ENCODE results near the gene TFPT. TPM values are rescaled to one million over a fixed set of nuclear protein-coding genes. Genes with fewer than 3 reads are reported as not detected.

Gene TFPT
- total and polyA plus RNA-seq, 2 donors (not counting 3 experiments of a cell fraction or from before 2014, with no cell fraction given), result 28.3 to 32.1 TPM

DNA sequence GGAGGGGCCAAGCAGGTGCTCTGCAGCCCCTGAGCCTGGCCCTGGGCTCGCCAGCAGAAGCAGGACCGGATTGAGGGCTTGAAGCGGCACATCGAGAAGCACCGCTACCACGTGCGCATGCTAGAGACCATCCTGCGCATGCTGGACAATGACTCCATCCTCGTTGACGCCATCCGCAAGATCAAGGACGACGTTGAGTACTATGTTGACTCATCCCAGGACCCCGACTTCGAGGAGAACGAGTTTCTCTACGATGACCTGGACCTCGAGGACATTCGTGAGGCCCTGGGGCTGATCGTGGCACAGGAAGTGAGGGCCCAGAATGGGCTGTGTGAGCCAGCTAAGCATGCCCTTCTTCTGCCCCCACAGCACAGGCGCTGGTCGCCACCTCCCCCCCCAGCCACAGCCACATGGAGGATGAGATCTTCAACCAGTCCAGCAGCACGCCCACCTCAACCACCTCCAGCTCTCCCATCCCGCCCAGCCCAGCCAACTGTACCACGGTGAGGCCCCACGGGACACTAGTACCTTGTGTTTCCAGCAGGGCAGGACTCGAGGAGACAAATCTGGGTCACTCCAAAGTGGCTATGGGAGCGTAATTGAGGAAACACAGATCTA lies 30.2 kb upstream of the TFPT start:
- H3K36me3 ChIP-seq (ENCODE audit: control insufficient read depth in 2 of 2, extremely low read depth in 1 of 2, insufficient read depth in 2 of 2, low read length in 2 of 2), result peaks cover 29 to 60% of the 10 kb centered on the region in 2 experiments
- H3K9ac ChIP-seq (replicated peaks; ENCODE audit: extremely low read depth, insufficient read depth, low read length), result no peak overlapping the region
- no TSS peak for BruUV-seq (replicated peaks)
- no peaks in the 10 kb centered on the region for H3K9me1 ChIP-seq (replicated peaks; ENCODE audit: control insufficient read depth, extremely low read depth, insufficient read depth, low read length)
- no peak overlapping the region for H3K4me3 ChIP-seq (replicated peaks in 1 of 3; ENCODE audit: insufficient read depth in 1 of 3, low read depth in 1 of 3, low read length in 3 of 3)
- H2AFZ ChIP-seq (ENCODE audit: low read depth, low read length), result no peak overlapping the region
- dilution Hi-C loops (cut with MboI; ENCODE audit: extremely low pct_ligation_motif_present, low sequenced_read_pairs) (no loop called here), intact Hi-C loops (cut with micrococcal nuclease) (no loop called here)
- no peak overlapping the region for H3K27ac ChIP-seq (ENCODE audit: insufficient read depth, low read depth, low read length)
- H3K4me2 ChIP-seq (ENCODE audit: insufficient read depth, low read length), result no peak overlapping the region
- CTCF ChIA-PET, result no interaction called here
- TF ChIP-seq MYC (IDR thresholded peaks at IDR 0.05; ENCODE audit: low read depth, low read length), result no peak
- no peak for TF ChIP-seq GATA2 (IDR thresholded peaks at IDR 0.05; ENCODE audit: insufficient read depth, insufficient read length, low read depth, low read length)
- TF ChIP-seq, protein P1, sequence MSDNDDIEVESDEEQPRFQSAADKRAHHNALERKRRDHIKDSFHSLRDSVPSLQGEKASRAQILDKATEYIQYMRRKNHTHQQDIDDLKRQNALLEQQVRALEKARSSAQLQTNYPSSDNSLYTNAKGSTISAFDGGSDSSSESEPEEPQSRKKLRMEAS (IDR thresholded peaks at IDR 0.05; ENCODE audit: insufficient read depth, insufficient read length), result no peak
- no peak for TF ChIP-seq FOS (IDR thresholded peaks at IDR 0.05; ENCODE audit: borderline replicate concordance, insufficient read depth, low read length)
- no peak for TF ChIP-seq EZH2 (IDR thresholded peaks at IDR 0.05; ENCODE audit: borderline replicate concordance, low read depth, low read length, severe bottlenecking)
- TF ChIP-seq POLR2A (IDR thresholded peaks at IDR 0.05; ENCODE audit: low read depth, low read length), result no peak
- POLR2A ChIA-PET, result interaction anchor here (0.6 kb wide), 1 partner anchor 713 kb away, joined by 5 read pairs; no protein-coding TSS in a partner anchor
- DNase-seq (ENCODE audit: low read depth, low spot score), result no peak
- no peaks in the 10 kb centered on the region for H3K4me1 ChIP-seq (ENCODE audit: control insufficient read depth, extremely low read depth, insufficient read depth, low read length)
- H3K79me2 ChIP-seq (ENCODE audit: control insufficient read depth, insufficient read depth, low read length), result peaks cover 20% of the 10 kb centered on the region
- no peaks in the 10 kb centered on the region for H3K9me3 ChIP-seq (replicated peaks; ENCODE audit: control insufficient read depth, insufficient read depth, low read length)
- no peaks in the 10 kb centered on the region for H3K27me3 ChIP-seq (ENCODE audit: control insufficient read depth in 2 of 2, insufficient read depth in 2 of 2, low read length in 2 of 2)
- no peak for FAIRE-seq
- no peaks in the 10 kb centered on the region for H4K20me1 ChIP-seq (replicated peaks; ENCODE audit: control insufficient read depth, extremely low read depth, insufficient read depth, low read length)

GRCh38 chr19:54142166-54142780 lies 26.8 kb upstream of the TFPT start:
- Histone ChIP-seq H2AFZ (ENCODE audit: low read depth, low read length) (no peak overlapping the region), H3K4me1 (ENCODE audit: control insufficient read depth, extremely low read depth, insufficient read depth, low read length) (peaks cover 7% of the 10 kb centered on the region), H3K4me3 (replicated peaks in 1 of 3; ENCODE audit: insufficient read depth in 1 of 3, low read depth in 1 of 3, low read length in 3 of 3) (no peak overlapping the region), H4K20me1 (replicated peaks; ENCODE audit: control insufficient read depth, extremely low read depth, insufficient read depth, low read length) (no peaks in the 10 kb centered on the region), H3K79me2 (ENCODE audit: control insufficient read depth, insufficient read depth, low read length) (peaks cover 49% of the 10 kb centered on the region), H3K4me2 (ENCODE audit: insufficient read depth, low read length) (no peak overlapping the region), H3K27ac (ENCODE audit: insufficient read depth, low read depth, low read length) (no peak overlapping the region), H3K9ac (replicated peaks; ENCODE audit: extremely low read depth, insufficient read depth, low read length) (no peak overlapping the region), H3K9me3 (replicated peaks; ENCODE audit: control insufficient read depth, insufficient read depth, low read length) (no peaks in the 10 kb centered on the region), H3K36me3 (ENCODE audit: control insufficient read depth in 2 of 2, extremely low read depth in 1 of 2, insufficient read depth in 2 of 2, low read length in 2 of 2) (peaks cover 29 to 46% of the 10 kb centered on the region in 2 experiments), H3K27me3 (ENCODE audit: control insufficient read depth in 2 of 2, insufficient read depth in 2 of 2, low read length in 2 of 2) (no peaks in the 10 kb centered on the region), H3K9me1 (replicated peaks; ENCODE audit: control insufficient read depth, extremely low read depth, insufficient read depth, low read length) (no peaks in the 10 kb centered on the region)
- dilution Hi-C loops (cut with MboI; ENCODE audit: extremely low pct_ligation_motif_present, low sequenced_read_pairs) (no loop called here), intact Hi-C loops (cut with micrococcal nuclease) (no loop called here)
- FAIRE-seq, result no peak
- ChIA-PET CTCF (no interaction called here), POLR2A (no interaction called here)
- TF ChIP-seq, protein P1 (IDR thresholded peaks at IDR 0.05; ENCODE audit: insufficient read depth, insufficient read length), result no peak
- no peak for TF ChIP-seq CTCF (IDR thresholded peaks at IDR 0.05; ENCODE audit: extremely low read depth in 1 of 2, insufficient read depth in 1 of 2, low read depth in 1 of 2, low read length in 2 of 2)
- no peak for TF ChIP-seq POLR2A (IDR thresholded peaks at IDR 0.05; ENCODE audit: low read depth, low read length)
- no peak for TF ChIP-seq JUN (IDR thresholded peaks at IDR 0.05; ENCODE audit: borderline replicate concordance, insufficient read depth, insufficient read length, low read depth)
- BruUV-seq (replicated peaks), result no TSS peak
- no peak for DNase-seq (ENCODE audit: low read depth, low spot score)

Data from endothelial cell of umbilical vein (primary cell).